ENCODE measurements around the gene CDADC1. TPM values are rescaled to one million over a fixed set of nuclear protein-coding genes. Genes with fewer than 3 reads are reported as not detected.
"Not testable (repeated sequence)": the region's sequence is repeated elsewhere in the genome, so short reads cannot be mapped to it uniquely, and the experiment has no call there.

The CDADC1 gene
- total RNA-seq, 1 donor from 2014 or later, result 9.2 TPM

DNA sequence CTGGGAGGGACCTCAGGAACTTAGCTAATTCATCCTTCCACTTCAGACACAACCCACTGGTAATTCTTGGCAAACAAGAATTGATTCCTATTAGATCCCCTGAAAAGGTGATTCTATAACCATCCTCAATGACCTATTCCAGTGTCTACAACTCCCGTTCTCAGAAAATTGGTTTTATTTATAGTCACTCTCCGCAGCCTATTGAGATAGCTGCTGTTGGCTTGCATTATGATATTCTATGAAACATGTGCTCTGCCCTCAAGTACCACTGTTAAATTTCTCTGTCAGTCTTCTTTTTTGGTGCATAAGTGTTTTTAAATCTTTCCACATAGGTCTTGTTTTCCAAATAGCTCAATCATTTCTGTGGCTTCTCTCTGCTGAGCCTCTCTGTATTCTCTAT lies 75.0 kb downstream of the CDADC1 start:
- H3K27ac Mint-ChIP-seq, result no peak overlapping the region
- H3K9me3 Mint-ChIP-seq, result no peaks in the 10 kb centered on the region
- H3K4me3 Mint-ChIP-seq, result no peak overlapping the region
- TF ChIP-seq, protein P1, sequence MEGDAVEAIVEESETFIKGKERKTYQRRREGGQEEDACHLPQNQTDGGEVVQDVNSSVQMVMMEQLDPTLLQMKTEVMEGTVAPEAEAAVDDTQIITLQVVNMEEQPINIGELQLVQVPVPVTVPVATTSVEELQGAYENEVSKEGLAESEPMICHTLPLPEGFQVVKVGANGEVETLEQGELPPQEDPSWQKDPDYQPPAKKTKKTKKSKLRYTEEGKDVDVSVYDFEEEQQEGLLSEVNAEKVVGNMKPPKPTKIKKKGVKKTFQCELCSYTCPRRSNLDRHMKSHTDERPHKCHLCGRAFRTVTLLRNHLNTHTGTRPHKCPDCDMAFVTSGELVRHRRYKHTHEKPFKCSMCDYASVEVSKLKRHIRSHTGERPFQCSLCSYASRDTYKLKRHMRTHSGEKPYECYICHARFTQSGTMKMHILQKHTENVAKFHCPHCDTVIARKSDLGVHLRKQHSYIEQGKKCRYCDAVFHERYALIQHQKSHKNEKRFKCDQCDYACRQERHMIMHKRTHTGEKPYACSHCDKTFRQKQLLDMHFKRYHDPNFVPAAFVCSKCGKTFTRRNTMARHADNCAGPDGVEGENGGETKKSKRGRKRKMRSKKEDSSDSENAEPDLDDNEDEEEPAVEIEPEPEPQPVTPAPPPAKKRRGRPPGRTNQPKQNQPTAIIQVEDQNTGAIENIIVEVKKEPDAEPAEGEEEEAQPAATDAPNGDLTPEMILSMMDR (IDR thresholded peaks at IDR 0.05; ENCODE audit: unreplicated experiment), result no peak
- H3K4me1 Mint-ChIP-seq, result no peaks in the 10 kb centered on the region
- DNase-seq (ENCODE audit: low spot score in 2 of 2, unreplicated experiment in 2 of 2), result no peak
- H3K27me3 Mint-ChIP-seq (ENCODE audit: low read depth), result no peaks in the 10 kb centered on the region
- peaks cover 6% of the 10 kb centered on the region for H3K36me3 Mint-ChIP-seq

DNA sequence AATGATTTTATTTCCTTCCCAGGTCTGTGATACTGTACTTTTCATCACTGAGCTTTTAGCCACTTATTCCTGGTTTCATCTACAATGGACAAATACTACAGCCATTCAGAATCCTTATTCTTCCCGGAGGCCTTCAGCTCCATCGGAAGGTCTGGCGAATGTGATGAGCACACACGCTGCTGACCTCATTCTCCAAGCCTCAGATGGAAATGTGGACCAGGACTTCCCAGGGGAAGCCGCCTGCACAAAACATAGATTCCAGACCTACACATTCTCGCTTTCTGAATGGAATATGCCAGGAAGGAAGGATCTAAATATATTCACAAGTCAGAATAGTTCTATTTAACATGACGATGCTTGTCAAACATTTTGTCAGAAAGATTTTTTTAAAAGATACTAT lies 75.6 kb downstream of the CDADC1 start:
- no peaks in the 10 kb centered on the region for H3K27me3 Mint-ChIP-seq (ENCODE audit: low read depth)
- H3K9me3 Mint-ChIP-seq, result no peaks in the 10 kb centered on the region
- no peak overlapping the region for H3K27ac Mint-ChIP-seq
- H3K36me3 Mint-ChIP-seq, result peaks cover 3% of the 10 kb centered on the region
- H3K4me3 Mint-ChIP-seq, result no peak overlapping the region
- no peak for DNase-seq (ENCODE audit: low spot score in 2 of 2, unreplicated experiment in 2 of 2)
- H3K4me1 Mint-ChIP-seq, result no peaks in the 10 kb centered on the region
- TF ChIP-seq, protein P1 (IDR thresholded peaks at IDR 0.05; ENCODE audit: unreplicated experiment), result no peak

DNA sequence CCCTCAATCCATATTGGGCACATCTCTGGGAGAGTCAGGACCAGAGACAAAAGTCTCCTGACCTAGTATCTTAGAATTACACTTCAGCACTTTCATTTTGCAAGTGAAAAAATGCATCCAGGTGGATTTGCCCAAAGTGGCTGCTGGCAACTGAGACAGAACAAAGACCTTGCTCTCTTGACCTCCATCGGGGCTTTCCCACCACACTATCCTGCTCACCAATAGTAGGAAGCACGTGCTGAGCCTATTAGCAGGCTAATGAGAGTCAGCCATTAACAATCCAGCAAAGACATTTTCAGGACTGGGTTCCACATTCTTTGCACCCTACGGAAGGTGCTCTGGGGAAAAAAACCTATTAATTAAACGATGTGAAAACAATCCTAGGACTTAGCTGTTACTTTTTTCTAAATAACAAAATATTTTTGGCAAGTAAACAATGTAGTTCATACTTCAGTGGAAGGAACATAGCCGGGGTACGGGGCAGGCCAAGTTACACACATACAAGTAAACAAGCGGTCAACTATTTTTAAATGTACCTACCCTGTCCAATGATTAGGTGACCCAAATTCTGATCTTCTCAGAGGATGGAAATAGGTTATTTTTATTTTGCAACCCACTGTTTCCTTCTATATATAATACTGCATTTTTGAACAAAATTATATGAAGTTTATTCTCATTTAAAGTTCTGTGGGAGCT lies 78.6 kb downstream of the CDADC1 start:
- no peaks in the 10 kb centered on the region for H3K27me3 Mint-ChIP-seq (ENCODE audit: low read depth)
- H3K27ac Mint-ChIP-seq, result no peak overlapping the region
- no peak overlapping the region for H3K4me3 Mint-ChIP-seq
- H3K9me3 Mint-ChIP-seq, result no peaks in the 10 kb centered on the region
- TF ChIP-seq, protein P1 (IDR thresholded peaks at IDR 0.05; ENCODE audit: unreplicated experiment), result no peak
- H3K4me1 Mint-ChIP-seq, result peaks cover 11% of the 10 kb centered on the region
- no peak for DNase-seq (ENCODE audit: low spot score in 2 of 2, unreplicated experiment in 2 of 2)
- H3K36me3 Mint-ChIP-seq, result peaks cover 3% of the 10 kb centered on the region

DNA sequence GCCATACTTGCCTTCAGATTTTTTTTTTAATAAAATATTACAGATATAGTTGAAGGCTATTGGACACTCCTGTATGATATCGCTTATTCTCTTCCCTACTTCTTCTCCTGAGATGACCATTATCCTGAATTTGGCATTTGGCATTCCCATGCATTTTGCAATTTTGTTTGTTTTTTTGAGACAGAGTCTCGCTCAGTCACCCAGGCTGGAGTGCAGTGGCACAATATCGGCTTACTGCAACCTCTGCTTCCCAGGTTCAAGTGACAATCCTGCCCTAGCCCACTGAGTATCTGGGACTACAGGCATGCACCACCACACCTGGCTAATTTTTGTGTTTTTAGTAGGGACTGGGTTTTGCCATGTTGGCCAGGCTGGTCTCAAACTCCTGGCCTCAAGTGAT lies 79.4 kb downstream of the CDADC1 start:
- H3K9me3 Mint-ChIP-seq; H3K36me3 Mint-ChIP-seq; DNase-seq (ENCODE audit: low spot score in 2 of 2, unreplicated experiment in 2 of 2); H3K27ac Mint-ChIP-seq; H3K4me3 Mint-ChIP-seq; H3K27me3 Mint-ChIP-seq (ENCODE audit: low read depth): not testable (repeated sequence)
- peaks cover 18% of the 10 kb centered on the region for H3K4me1 Mint-ChIP-seq

DNA sequence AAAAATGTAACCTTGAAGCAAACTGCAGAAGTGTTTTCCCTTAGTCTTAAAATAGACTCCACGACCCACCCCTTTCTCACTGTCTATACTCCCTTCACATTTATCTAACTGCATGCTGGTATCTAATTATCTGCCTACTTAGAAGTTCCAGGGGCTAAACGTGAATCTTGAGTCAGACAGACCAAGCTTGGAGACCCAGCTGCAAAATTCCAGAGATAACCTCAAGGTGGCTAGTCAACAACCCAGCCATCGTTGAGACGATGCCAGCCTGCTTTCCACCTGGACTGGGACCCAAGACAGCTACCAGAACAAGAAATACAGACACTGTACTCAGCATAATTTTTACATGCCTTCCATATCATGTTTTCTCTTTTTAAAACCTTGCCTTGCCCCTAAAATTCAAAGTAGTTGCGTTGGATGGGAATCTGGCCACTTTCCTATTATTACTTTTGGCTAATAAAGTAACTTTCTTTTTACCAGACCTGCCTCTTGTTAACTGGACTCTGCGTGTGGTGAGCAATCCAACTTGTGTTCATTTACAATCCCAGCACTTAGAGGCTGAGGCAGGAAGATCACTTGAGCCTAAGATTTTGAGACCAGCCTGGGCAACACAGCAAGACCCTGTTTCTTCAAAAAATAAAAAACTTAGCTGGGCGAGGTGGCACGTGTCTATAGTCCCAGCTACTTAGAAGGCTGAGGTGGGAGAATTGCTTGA lies 82.3 kb downstream of the CDADC1 start:
- TF ChIP-seq, protein P1 (IDR thresholded peaks at IDR 0.05; ENCODE audit: unreplicated experiment), result no peak
- no peaks in the 10 kb centered on the region for H3K36me3 Mint-ChIP-seq
- no peaks in the 10 kb centered on the region for H3K9me3 Mint-ChIP-seq
- DNase-seq (ENCODE audit: low spot score in 2 of 2, unreplicated experiment in 2 of 2), result no peak
- H3K4me3 Mint-ChIP-seq, result no peak overlapping the region
- peaks cover 37% of the 10 kb centered on the region for H3K4me1 Mint-ChIP-seq
- peak overlapping the region; percentile 71 for H3K27ac Mint-ChIP-seq
- peaks cover 3% of the 10 kb centered on the region for H3K27me3 Mint-ChIP-seq (ENCODE audit: low read depth)

DNA sequence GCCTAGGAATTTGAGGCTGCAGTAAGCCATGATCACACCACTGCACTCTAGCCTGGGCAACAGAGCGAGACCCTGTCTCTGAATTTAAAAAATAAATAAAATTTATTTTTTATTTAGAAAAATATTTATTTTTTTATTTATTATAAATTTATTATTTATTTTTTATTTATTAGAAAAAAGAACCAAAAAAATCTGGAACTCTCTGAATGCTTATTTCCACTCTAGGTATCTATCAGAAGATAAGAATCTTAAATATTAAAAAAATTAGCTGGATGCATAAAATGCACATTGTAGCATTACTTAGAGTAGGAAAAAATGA lies 82.8 kb downstream of the CDADC1 start:
- H3K27ac Mint-ChIP-seq, result no peak overlapping the region
- H3K36me3 Mint-ChIP-seq, result no peaks in the 10 kb centered on the region
- H3K4me1 Mint-ChIP-seq, result peaks cover 40% of the 10 kb centered on the region
- TF ChIP-seq, protein P1 (IDR thresholded peaks at IDR 0.05; ENCODE audit: unreplicated experiment), result no peak
- no peaks in the 10 kb centered on the region for H3K9me3 Mint-ChIP-seq
- no peak for DNase-seq (ENCODE audit: low spot score in 2 of 2, unreplicated experiment in 2 of 2)
- H3K27me3 Mint-ChIP-seq (ENCODE audit: low read depth), result peaks cover 3% of the 10 kb centered on the region
- H3K4me3 Mint-ChIP-seq, result no peak overlapping the region
